ENCODE results near the gene CDC37L1. TPM values are rescaled to one million over a fixed set of nuclear protein-coding genes. Genes with fewer than 3 reads are reported as not detected.

Gene CDC37L1
- total and polyA plus RNA-seq, 9 of the 15 experiments (the other 6 are each of a cell fraction or from before 2014, with no cell fraction given), result 1.5 to 7.9 (median 6.0) TPM

- no peak for TF ChIP-seq CBX8 (IDR thresholded peaks at IDR 0.05; ENCODE audit: borderline replicate concordance, extremely low read depth, low read depth, low read length, poor library complexity, severe bottlenecking)
- no peak for TF ChIP-seq ZNF408 (CRISPR knock-in tag; IDR thresholded peaks at IDR 0.05; ENCODE audit: low read depth)
- TF ChIP-seq ARHGAP35 (IDR thresholded peaks at IDR 0.05; ENCODE audit: partially characterized antibody), result no peak
- TF ChIP-seq ETV5 (CRISPR knock-in tag; IDR thresholded peaks at IDR 0.05; ENCODE audit: low read depth), result no peak
- TF ChIP-seq IRF1 (CRISPR knock-in tag; IDR thresholded peaks at IDR 0.05; ENCODE audit: borderline replicate concordance), result no peak
Measured at GRCh38 chr9:4743131-4743875, 63.9 kb downstream of the CDC37L1 start (continued).

GRCh38 chr9:4746278-4747030, 67.1 kb downstream of the CDC37L1 start:
- Histone ChIP-seq H3K9me3 (replicated peaks; ENCODE audit: control insufficient read depth, insufficient read depth, low read depth, low read length) (no peaks in the 10 kb centered on the region), H3K79me2 (ENCODE audit: control insufficient read depth, insufficient read depth, low read length) (peaks cover 8% of the 10 kb centered on the region; the same call in 1 of the 3 replicates), H3K36me3 (ENCODE audit: control insufficient read depth, insufficient read depth, low read length) (no peaks in the 10 kb centered on the region), H3K27ac (ENCODE audit: extremely low read depth, low read depth, low read length) (no peak overlapping the region), H3K4me2 (ENCODE audit: insufficient read depth, low read length) (no peak overlapping the region), H3K27me3 (ENCODE audit: control insufficient read depth in 2 of 2, insufficient read depth in 2 of 2, low read length in 2 of 2) (no peaks in the 10 kb centered on the region), H3K9ac (ENCODE audit: insufficient read depth in 1 of 2, low read depth in 2 of 2, low read length in 2 of 2) (no peak overlapping the region), H3K9me1 (ENCODE audit: control insufficient read depth, insufficient read depth, low read length) (no peaks in the 10 kb centered on the region), H4K20me1 (replicated peaks; ENCODE audit: control insufficient read depth, insufficient read depth, low read length) (no peaks in the 10 kb centered on the region), H3K4me3 (no peak overlapping the region), H3K4me1 (replicated peaks in 1 of 2; ENCODE audit: control insufficient read depth in 2 of 2, insufficient read depth in 2 of 2, low read length in 2 of 2) (peaks cover 2 to 4% of the 10 kb centered on the region in 2 experiments; a peak in 3 of 5 replicates), H2AFZ (ENCODE audit: low read depth, low read length) (no peak overlapping the region)
- 73% methylated on average over 2 of the region's 2 CpGs for WGBS (ENCODE audit: insufficient coverage, low coverage, missing lambda C conversion rate)
- in situ Hi-C loops (cut with MboI) (loop anchor here (25.0 kb wide), 1 partner anchor 691 kb away; the partner anchor contains the start of gene PLGRKT), intact Hi-C loops (cut with micrococcal nuclease) (loop anchor here (10.0 kb wide), 1 partner anchor 362 kb away; no protein-coding TSS in a partner anchor)
- DNase-seq (ENCODE audit: extremely low read depth in 1 of 4, low spot score in 3 of 4), result no peak
- FAIRE-seq, result no peak
- BruUV-seq (replicated peaks), result no TSS peak
- CTCF ChIA-PET (ENCODE audit: low intra/inter-chr PET ratio), result interaction anchor here (0.6 kb wide), 1 partner anchor 663 kb away, joined by 4 read pairs; no protein-coding TSS in a partner anchor
- POLR2A ChIA-PET, result no interaction called here
- no peak for ATAC-seq
- TF ChIP-seq POLR2AphosphoS5 (IDR thresholded peaks at IDR 0.05; ENCODE audit: control insufficient read depth, insufficient read depth, low read depth, low read length) (no peak), E2F8 (IDR thresholded peaks at IDR 0.05; ENCODE audit: low read depth, partially characterized antibody) (no peak), ZNF175 (CRISPR knock-in tag; IDR thresholded peaks at IDR 0.05; ENCODE audit: low read depth) (no peak), SRF (CRISPR knock-in tag; IDR thresholded peaks at IDR 0.05) (no peak), ZNF24 (IDR thresholded peaks at IDR 0.05) (no peak), ZNF347 (CRISPR knock-in tag; IDR thresholded peaks at IDR 0.05; ENCODE audit: low read depth) (no peak), TBP (optimal IDR thresholded peaks at IDR 0.05; ENCODE audit: low read depth, low read length) (no peak), GMEB1 (CRISPR knock-in tag; IDR thresholded peaks at IDR 0.05) (no peak)
